ENCODE results near the gene SNX4.

Gene SNX4

GRCh38 chr3:125436921-125437320, 83.1 kb downstream of the SNX4 start:
- Histone ChIP-seq H3K27ac (no peak overlapping the region), H3K9ac (no peak overlapping the region), H3K4me1 (peaks cover 25% of the 10 kb centered on the region), H3K4me2 (no peak overlapping the region), H3K36me3 (no peaks in the 10 kb centered on the region), H3K4me3 (no peak overlapping the region), H4K20me1 (no peaks in the 10 kb centered on the region), H3K27me3 (no peaks in the 10 kb centered on the region), H3K9me3 (no peaks in the 10 kb centered on the region)
- TF ChIP-seq Cebpa-rat (IDR thresholded peaks at IDR 0.05) = no peak

GRCh38 chr3:125435231-125435630, 84.8 kb downstream of the SNX4 start:
- H3K9me3 ChIP-seq = no peaks in the 10 kb centered on the region
- no peak overlapping the region for H3K27ac ChIP-seq
- TF ChIP-seq Cebpa-rat (IDR thresholded peaks at IDR 0.05) = no peak
- H4K20me1 ChIP-seq = no peaks in the 10 kb centered on the region
- peaks cover 25% of the 10 kb centered on the region for H3K4me1 ChIP-seq
- H3K4me3 ChIP-seq = no peak overlapping the region
- H3K27me3 ChIP-seq = no peaks in the 10 kb centered on the region
- 0 out of 2 replicates have a peak overlapping the region, but pooled peaks have one; percentile 5 for H3K4me2 ChIP-seq
- H3K9ac ChIP-seq = no peak overlapping the region
- no peaks in the 10 kb centered on the region for H3K36me3 ChIP-seq

- H3K4me3 ChIP-seq = no peak overlapping the region
- H3K9me3 ChIP-seq = no peaks in the 10 kb centered on the region
- H3K36me3 ChIP-seq = no peaks in the 10 kb centered on the region
- no peak overlapping the region for H3K27ac ChIP-seq
- 0 out of 2 replicates have a peak overlapping the region, but pooled peaks have one; percentile 5 for H3K4me2 ChIP-seq
- peaks cover 25% of the 10 kb centered on the region for H3K4me1 ChIP-seq
- H4K20me1 ChIP-seq = no peaks in the 10 kb centered on the region
- no peak overlapping the region for H3K9ac ChIP-seq
- no peaks in the 10 kb centered on the region for H3K27me3 ChIP-seq
- no peak for TF ChIP-seq Cebpa-rat (IDR thresholded peaks at IDR 0.05)
These were observed 85.4 kb downstream of the SNX4 start for GRCh38 chr3:125434582-125435011.

- no peak for TF ChIP-seq Cebpa-rat (IDR thresholded peaks at IDR 0.05)
- Histone ChIP-seq H3K9ac (no peak overlapping the region), H3K36me3 (no peaks in the 10 kb centered on the region), H3K27me3 (no peaks in the 10 kb centered on the region), H3K4me3 (no peak overlapping the region), H3K4me1 (peaks cover 25% of the 10 kb centered on the region), H4K20me1 (no peaks in the 10 kb centered on the region), H3K4me2 (peak overlapping the region; percentile 43), H3K27ac (no peak overlapping the region), H3K9me3 (no peaks in the 10 kb centered on the region)
These were observed 86.4 kb downstream of the SNX4 start for GRCh38 chr3:125433611-125434041.

- H3K4me1 ChIP-seq = peaks cover 25% of the 10 kb centered on the region
- H4K20me1 ChIP-seq = no peaks in the 10 kb centered on the region
- H3K27ac ChIP-seq = no peak overlapping the region
- no peaks in the 10 kb centered on the region for H3K36me3 ChIP-seq
- H3K4me3 ChIP-seq = no peak overlapping the region
- H3K4me2 ChIP-seq = peak overlapping the region; percentile 43
- no peaks in the 10 kb centered on the region for H3K27me3 ChIP-seq
- TF ChIP-seq Cebpa-rat (IDR thresholded peaks at IDR 0.05) = no peak
- no peak overlapping the region for H3K9ac ChIP-seq
- no peaks in the 10 kb centered on the region for H3K9me3 ChIP-seq
These were observed 86.9 kb downstream of the SNX4 start for GRCh38 chr3:125433091-125433534.

GRCh38 chr3:125431912-125432790, 87.9 kb downstream of the SNX4 start:
- Histone ChIP-seq H3K36me3 (no peaks in the 10 kb centered on the region), H3K27ac (no peak overlapping the region), H3K4me1 (peaks cover 25% of the 10 kb centered on the region), H3K4me2 (peak overlapping the region; percentile 43; the same call in 1 of the 2 replicates), H3K4me3 (no peak overlapping the region), H3K9ac (no peak overlapping the region), H4K20me1 (no peaks in the 10 kb centered on the region), H3K9me3 (no peaks in the 10 kb centered on the region), H3K27me3 (no peaks in the 10 kb centered on the region)
- no peak for TF ChIP-seq Cebpa-rat (IDR thresholded peaks at IDR 0.05)

- Histone ChIP-seq H3K9me3 (no peaks in the 10 kb centered on the region), H3K9ac (no peak overlapping the region), H3K4me2 (no peak overlapping the region), H3K27me3 (no peaks in the 10 kb centered on the region), H3K36me3 (no peaks in the 10 kb centered on the region), H3K4me1 (peaks cover 21% of the 10 kb centered on the region), H3K4me3 (no peak overlapping the region), H4K20me1 (no peaks in the 10 kb centered on the region), H3K27ac (no peak overlapping the region)
- no peak for TF ChIP-seq Cebpa-rat (IDR thresholded peaks at IDR 0.05)
These were observed 88.6 kb downstream of the SNX4 start for GRCh38 chr3:125431391-125431790.

GRCh38 chr3:125428216-125428830, 91.7 kb downstream of the SNX4 start:
- H3K9me3 ChIP-seq = no peaks in the 10 kb centered on the region
- no peak for TF ChIP-seq Cebpa-rat (IDR thresholded peaks at IDR 0.05)
- H3K4me1 ChIP-seq = peaks cover 9% of the 10 kb centered on the region
- no peaks in the 10 kb centered on the region for H4K20me1 ChIP-seq
- no peak overlapping the region for H3K27ac ChIP-seq
- no peak overlapping the region for H3K9ac ChIP-seq
- no peak overlapping the region for H3K4me3 ChIP-seq
- H3K27me3 ChIP-seq = no peaks in the 10 kb centered on the region
- H3K36me3 ChIP-seq = no peaks in the 10 kb centered on the region
- H3K4me2 ChIP-seq = no peak overlapping the region

GRCh38 chr3:125418306-125418705, 101.7 kb downstream of the SNX4 start:
- Histone ChIP-seq H3K4me3 (no peak overlapping the region), H3K4me1 (peaks cover 4% of the 10 kb centered on the region; the same call in 1 of the 2 replicates), H3K4me2 (no peak overlapping the region), H4K20me1 (no peaks in the 10 kb centered on the region), H3K27ac (no peak overlapping the region), H3K27me3 (no peaks in the 10 kb centered on the region), H3K9ac (no peak overlapping the region), H3K36me3 (no peaks in the 10 kb centered on the region), H3K9me3 (peaks cover 15% of the 10 kb centered on the region)
- TF ChIP-seq Cebpa-rat (IDR thresholded peaks at IDR 0.05) = no peak

GRCh38 chr3:125416235-125416634, 103.8 kb downstream of the SNX4 start:
- peaks cover 4% of the 10 kb centered on the region; the same call in 1 of the 2 replicates for H3K4me1 ChIP-seq
- no peaks in the 10 kb centered on the region for H3K27me3 ChIP-seq
- no peak for TF ChIP-seq Cebpa-rat (IDR thresholded peaks at IDR 0.05)
- no peak overlapping the region for H3K4me2 ChIP-seq
- H3K4me3 ChIP-seq = no peak overlapping the region
- no peaks in the 10 kb centered on the region for H4K20me1 ChIP-seq
- H3K27ac ChIP-seq = no peak overlapping the region
- H3K36me3 ChIP-seq = no peaks in the 10 kb centered on the region
- H3K9ac ChIP-seq = no peak overlapping the region
- peaks cover 15% of the 10 kb centered on the region for H3K9me3 ChIP-seq

All from BLaER1 (cell line).